ENCODE data around the gene STRIP1.

Gene STRIP1, protein sequence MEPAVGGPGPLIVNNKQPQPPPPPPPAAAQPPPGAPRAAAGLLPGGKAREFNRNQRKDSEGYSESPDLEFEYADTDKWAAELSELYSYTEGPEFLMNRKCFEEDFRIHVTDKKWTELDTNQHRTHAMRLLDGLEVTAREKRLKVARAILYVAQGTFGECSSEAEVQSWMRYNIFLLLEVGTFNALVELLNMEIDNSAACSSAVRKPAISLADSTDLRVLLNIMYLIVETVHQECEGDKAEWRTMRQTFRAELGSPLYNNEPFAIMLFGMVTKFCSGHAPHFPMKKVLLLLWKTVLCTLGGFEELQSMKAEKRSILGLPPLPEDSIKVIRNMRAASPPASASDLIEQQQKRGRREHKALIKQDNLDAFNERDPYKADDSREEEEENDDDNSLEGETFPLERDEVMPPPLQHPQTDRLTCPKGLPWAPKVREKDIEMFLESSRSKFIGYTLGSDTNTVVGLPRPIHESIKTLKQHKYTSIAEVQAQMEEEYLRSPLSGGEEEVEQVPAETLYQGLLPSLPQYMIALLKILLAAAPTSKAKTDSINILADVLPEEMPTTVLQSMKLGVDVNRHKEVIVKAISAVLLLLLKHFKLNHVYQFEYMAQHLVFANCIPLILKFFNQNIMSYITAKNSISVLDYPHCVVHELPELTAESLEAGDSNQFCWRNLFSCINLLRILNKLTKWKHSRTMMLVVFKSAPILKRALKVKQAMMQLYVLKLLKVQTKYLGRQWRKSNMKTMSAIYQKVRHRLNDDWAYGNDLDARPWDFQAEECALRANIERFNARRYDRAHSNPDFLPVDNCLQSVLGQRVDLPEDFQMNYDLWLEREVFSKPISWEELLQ

GRCh38 chr1:110034451-110035235 lies at the start of gene STRIP1:
STRIP1 (plus strand) TSS chr1:110034624; CDS start chr1:110034638, 14 bp downstream.
- peak; percentile 97 for DNase-seq

GRCh38 chr1:109985247-109986053 lies 49.0 kb upstream of the STRIP1 start:
- no peak for DNase-seq

- DNase-seq, result no peak
These were observed 48.4 kb upstream of the STRIP1 start for GRCh38 chr1:109986054-109986444.

DNA sequence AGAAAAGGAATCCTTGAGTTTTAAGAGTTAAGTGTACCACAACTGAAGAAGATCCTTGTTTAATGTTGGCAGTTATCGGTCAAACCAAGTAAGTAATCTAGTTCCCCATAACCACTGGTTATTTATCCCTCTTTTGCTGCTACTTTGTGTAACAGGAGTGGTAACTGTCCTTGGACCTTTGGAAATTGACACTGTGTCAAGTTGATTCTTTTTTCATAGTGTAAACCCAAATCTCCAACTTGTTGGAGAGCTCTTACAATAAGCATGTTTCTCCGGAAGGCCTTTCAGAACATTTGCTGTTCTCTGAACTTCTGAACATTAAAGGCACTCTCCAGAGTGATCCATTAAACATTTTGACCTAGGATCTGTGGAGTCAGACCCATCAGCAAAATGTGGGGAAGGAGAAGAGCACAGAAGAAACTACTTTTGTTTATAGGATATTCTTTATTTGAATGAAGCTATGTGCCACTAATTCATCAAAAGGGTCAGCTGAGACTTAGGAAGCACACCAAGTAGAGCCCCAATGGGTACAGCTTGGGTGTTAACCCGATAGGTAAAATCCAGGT lies 46.0 kb upstream of the STRIP1 start:
- DNase-seq, result no peak

GRCh38 chr1:109989506-109990301 lies 44.7 kb upstream of the STRIP1 start:
- no peak for DNase-seq

GRCh38 chr1:109990302-109990653 lies 44.1 kb upstream of the STRIP1 start:
- DNase-seq, result no peak

DNA sequence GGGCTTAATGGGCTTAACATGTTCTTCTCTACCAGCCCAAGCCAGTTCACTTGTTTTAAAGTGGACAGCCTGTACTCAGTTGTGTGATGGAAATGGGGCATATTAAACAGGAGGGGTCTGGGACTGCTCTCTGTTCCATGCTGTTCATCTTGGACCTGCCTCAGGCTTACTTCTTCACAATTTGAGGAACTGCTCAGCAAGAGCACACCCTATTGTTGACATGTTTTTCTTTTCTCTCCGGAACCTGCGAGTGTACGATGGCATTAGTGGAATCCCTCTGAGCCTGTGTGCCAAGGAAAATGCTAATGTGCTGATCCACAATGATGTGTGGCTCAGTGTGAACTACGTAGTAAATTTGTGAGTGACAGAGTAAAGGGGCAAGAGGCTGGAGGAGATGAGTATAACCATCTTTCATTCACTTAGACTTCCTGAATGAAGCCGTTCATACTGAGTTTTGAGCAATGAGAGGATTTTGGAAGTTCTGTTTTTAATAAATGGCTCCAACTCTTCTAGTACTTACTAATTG lies 43.0 kb upstream of the STRIP1 start:
- DNase-seq, result no peak

DNA sequence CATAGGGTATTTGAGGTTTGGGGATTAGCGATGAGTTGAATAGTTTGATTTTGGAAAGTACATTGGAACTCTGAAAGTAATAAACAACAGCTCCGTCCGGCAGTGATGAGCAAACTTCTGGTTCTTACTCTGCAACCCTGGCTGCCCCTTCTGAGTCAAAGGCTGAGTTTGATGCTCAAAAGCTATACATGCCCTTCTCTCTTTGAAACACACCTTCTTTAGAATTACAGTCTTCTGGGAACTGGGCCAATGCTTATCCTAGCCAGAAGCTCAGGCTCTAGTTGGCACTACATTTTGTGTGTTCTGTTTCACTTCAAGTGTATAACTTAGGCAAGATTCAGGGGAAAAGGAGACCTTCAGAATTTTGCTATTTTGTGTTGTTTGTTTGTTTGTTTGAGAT lies 40.5 kb upstream of the STRIP1 start:
- peak; percentile 31 for DNase-seq

DNA sequence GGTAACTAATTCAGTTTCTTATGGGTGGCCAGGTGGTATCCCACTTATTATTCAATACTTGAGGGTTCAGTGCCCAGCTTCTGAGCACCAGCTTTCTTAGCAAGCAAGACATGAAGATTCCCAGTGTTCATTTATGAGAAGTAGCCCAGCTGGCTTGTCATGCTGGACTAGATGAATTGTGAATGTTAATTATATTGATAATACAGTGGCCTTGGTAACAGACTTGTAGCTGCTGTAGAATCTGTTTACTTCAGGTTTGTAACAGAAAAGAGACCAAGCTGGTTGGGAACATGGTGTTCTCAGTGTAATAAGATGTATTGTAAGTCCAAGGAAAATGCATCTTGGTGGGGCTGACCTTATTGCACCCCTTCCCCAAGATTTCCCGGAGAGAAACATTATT lies 39.8 kb upstream of the STRIP1 start:
- no peak for DNase-seq

DNA sequence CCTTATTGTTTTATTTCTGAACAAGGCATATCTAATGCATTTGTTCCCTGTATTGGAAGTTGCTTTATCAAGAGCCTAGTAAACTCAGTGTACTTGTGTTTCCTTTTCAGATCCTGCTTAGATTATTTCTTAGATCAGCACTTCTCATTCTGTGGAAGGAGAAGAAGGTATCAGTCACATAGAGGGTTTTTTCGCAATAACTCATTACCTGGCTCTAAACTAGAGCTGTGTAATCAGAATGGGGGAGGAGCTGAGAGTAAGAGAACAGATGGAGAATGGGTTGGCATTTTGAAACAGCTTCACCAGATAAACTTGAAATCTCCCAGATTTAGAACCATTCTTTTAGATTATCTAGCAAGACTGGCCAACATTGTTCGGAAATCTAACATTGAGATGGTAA lies 38.9 kb upstream of the STRIP1 start:
- no peak for DNase-seq

DNA sequence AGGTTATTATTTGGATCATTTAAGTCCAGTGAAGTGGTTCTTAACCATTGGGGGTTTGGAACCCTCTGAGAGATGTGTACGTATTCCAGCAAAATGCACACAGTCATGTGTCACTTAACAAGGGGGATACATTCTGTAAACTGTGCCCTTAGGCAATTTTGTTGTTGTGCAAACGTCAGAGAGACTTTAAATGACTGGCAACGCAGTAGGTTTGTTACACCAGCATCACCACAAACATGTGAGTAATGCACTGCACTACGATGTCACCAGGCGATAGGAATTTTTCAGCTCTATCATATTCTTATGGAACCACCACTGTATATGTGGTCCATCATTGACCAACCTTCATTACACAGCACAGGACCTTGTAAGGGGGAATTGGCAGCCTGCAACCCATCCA lies 37.9 kb upstream of the STRIP1 start:
- DNase-seq, result no peak

DNA sequence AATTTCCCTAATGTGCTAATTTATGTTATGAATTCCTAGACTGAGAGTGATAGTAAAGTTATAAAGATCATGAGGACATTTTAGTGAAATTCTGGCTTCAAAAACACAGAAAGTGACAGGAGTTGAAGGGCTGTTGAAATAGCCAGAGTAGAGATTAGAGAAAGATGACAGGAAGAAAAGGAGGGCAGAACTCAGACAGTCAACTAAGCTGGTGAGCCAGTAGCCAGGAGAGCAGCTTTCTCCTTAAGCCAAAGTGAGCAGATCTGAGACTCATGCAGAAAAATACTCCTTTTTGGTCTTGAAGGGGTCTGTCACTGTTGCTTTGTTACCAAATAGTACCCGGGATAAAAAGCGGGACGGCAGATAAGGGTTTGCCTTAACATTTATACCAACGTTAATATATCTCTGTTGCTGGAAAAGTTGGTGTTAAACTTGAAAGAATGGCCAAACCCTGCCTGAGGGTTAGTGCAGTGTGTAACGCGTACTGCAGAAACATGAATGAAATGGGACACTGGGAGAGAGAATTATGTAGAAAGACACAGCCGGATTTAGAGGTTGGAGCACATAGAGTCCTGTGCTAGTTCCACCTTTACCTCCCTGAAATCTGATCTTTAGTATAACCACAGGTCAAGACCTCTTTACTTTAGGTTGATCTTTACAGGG lies 37.1 kb upstream of the STRIP1 start:
- no peak for DNase-seq

DNA sequence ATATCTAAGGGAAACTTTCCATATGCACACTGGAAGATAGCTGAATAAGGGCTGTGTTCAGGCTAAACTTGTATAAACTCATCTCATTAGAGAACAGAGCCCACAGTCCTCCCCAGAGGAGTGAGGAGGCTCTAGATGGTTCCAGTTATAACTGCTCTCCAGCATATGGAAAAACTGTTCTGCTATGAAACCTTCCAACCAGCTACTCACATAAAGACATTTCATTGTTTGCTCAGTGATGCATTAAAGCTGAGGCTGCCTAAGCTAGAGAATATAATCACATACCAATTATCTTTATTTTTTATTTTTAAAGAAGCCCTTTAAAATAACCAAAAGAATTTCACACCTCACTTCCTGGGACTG lies 36.6 kb upstream of the STRIP1 start:
- no peak for DNase-seq

DNA sequence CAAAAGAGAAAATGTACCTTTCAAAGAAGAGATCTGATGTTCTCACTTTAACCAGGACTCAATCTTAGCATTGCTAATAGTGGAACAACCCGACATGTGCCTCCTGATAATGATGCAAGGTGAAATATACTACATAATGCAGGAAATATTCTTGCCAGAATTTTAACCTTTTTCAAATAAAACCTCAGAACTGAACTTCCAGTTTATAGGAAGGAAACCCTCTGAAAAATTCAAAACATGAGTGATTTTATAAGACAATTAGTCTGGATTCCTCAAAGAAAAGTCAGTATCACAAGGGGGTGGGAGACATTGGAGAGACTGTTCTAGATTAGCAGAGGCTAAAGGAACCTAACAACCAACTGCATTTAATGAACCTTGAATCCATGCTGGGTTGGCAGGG lies 31.7 kb upstream of the STRIP1 start:
- no peak for DNase-seq

GRCh38 chr1:110003747-110004428 lies 30.5 kb upstream of the STRIP1 start:
- DNase-seq, result peak; percentile 73

- DNase-seq, result no peak
These were observed 29.8 kb upstream of the STRIP1 start for GRCh38 chr1:110004583-110004982.

DNA sequence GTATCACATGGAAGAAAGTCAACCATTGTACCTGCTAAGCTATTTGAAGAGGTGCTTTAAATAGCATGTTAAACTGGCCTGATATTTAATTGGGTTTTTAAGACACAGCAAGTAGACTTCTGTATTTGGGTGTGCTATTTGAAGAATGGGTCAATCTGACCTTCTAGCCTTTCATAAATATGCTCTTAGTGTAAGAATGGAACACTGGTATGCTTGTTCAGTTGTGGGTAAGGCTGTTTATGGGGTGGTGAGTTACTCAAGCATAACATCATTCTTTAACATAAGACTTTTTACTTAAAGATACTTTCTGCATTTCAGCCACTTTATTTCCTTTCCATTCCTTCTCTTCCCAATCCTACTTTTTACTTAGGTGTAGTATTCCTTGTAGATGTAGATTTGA lies 28.5 kb upstream of the STRIP1 start:
- DNase-seq, result no peak

GRCh38 chr1:110006516-110006915 lies 27.9 kb upstream of the STRIP1 start:
- no peak for DNase-seq

DNA sequence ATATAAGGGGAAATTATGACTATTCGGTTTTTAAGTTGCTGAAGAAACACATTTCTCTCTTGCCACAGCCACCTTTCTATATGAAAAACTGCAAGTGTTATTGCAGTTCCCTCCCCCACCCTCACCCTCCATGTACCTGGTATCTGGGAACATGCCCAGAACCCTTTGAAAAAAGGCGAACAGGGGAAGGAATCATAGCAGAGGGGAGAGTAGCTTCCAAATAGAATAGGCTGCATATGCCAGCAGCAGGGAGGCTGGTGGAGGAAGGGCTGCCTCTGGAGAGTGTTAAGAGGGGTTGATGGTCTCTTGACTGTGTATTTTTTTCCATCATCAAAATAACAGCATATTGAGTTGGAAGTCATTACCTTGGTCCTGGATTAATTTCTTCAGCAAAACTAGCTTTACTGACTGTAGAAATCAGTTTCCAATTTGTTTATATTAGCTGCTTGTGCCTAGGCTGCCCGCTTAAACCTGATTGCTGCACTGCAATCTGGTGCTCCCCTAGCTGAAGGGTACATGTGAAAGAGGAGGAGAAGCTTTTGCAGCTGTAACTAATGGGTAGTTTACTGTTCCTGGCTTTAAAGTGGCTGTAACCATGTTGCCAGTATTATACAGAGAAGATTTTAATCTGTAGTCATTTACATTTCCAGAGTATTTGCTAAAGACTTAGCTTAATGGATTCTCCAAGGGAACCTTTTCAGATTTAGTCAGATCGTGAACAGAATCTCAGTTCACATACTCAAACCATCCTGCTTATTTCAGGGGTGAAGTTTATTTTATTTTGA lies 27.2 kb upstream of the STRIP1 start:
- no peak for DNase-seq
